IMR-90 (cell line): ENCODE results near the gene TCHH. TPM values are rescaled to one million over a fixed set of nuclear protein-coding genes. Genes with fewer than 3 reads are reported as not detected.

ENCODE experiments used
- ATAC-seq: fragments of 200-7000 bp; cut with Tn5 transposase; 2 replicates; pipeline ENCODE4 v1.9.1; 2020; ENCODE audit warnings: low read depth, mild to moderate bottlenecking, moderate library complexity
- BruUV-seq: library from RNA; stranded (reverse); fragments of 400-500 nt; replicated peaks from 2 replicates; lab custom pipeline; 2021; lab: Mats Ljungman, UMichigan
- CTCF ChIA-PET: fragments of 300-600 bp; formaldehyde crosslinking; extraction: SDS; loops from one replicate; lab custom pipeline; 2021; ENCODE audit warnings: antibody characterized with exemption; lab: Yijun Ruan, JAX
- POLR2A ChIA-PET: fragments of 300-600 bp; sonication (Branson Sonifier 250); formaldehyde crosslinking; loops from one replicate; lab custom pipeline; 2022; ENCODE audit warnings: antibody characterized with exemption; ENCODE audit not compliant: unreplicated experiment; lab: Charles Lee
- DNase-seq: peaks from one replicate; pipeline ENCODE4 v3.0.0; 2013
- H2AFZ ChIP-seq: replicated peaks from 2 replicates; pipeline ENCODE3; 2013; ENCODE audit warnings: low read length, mild to moderate bottlenecking; ENCODE audit not compliant: poor library complexity
- H2AK5ac ChIP-seq: 2 replicates; pipeline ENCODE4 v1.6.1; 2013; ENCODE audit warnings: low read depth, low read length, inconsistent platforms
- H2AK9ac ChIP-seq: replicated peaks from 2 replicates; pipeline ENCODE3; 2013; ENCODE audit warnings: mild to moderate bottlenecking, low read depth, low read length, moderate library complexity; ENCODE audit not compliant: poor library complexity
- H2BK120ac ChIP-seq: 2 replicates; pipeline ENCODE4 v1.6.1; 2013; ENCODE audit warnings: low read depth, low read length, inconsistent platforms
- H2BK15ac ChIP-seq: 3 replicates; pipeline ENCODE4 v1.6.1; 2013; ENCODE audit warnings: low read depth, low read length, inconsistent platforms
- H2BK20ac ChIP-seq: 2 replicates; pipeline ENCODE4 v1.6.1; 2013; ENCODE audit warnings: low read depth, mild to moderate bottlenecking, inconsistent platforms, low read length, moderate library complexity
- H2BK5ac ChIP-seq: 2 replicates; pipeline ENCODE4 v1.6.1; 2013; ENCODE audit warnings: mild to moderate bottlenecking, low read depth, low read length, inconsistent platforms; ENCODE audit not compliant: poor library complexity, severe bottlenecking
- H3K14ac ChIP-seq: replicated peaks from 2 replicates; pipeline ENCODE4 v1.6.1; 2013; ENCODE audit warnings: low read depth, low read length, inconsistent platforms
- H3K18ac ChIP-seq: 2 replicates; pipeline ENCODE4 v1.6.1; 2013; ENCODE audit warnings: low read depth, low read length, control low read depth
- H3K23ac ChIP-seq: 2 replicates; pipeline ENCODE4 v1.6.1; 2013; ENCODE audit warnings: low read depth, low read length, inconsistent platforms
- H3K27ac ChIP-seq: 2 replicates; pipeline ENCODE4 v1.5.1; 2013; ENCODE audit warnings: mild to moderate bottlenecking, control low read depth, low read length; ENCODE audit not compliant: insufficient read depth
- H3K27me3 ChIP-seq: 2 replicates; pipeline ENCODE4 v1.6.1; 2013; ENCODE audit warnings: low read length; ENCODE audit not compliant: control insufficient read depth, insufficient read depth
- H3K36me3 ChIP-seq: 2 replicates; pipeline ENCODE4 v1.6.1; 2013; ENCODE audit warnings: low read length, mixed read lengths; ENCODE audit not compliant: control insufficient read depth, insufficient read depth
- H3K4ac ChIP-seq: 2 replicates; pipeline ENCODE4 v1.6.1; 2013; ENCODE audit warnings: low read depth, low read length, inconsistent platforms
- H3K4me1 ChIP-seq: 2 replicates; pipeline ENCODE4 v1.6.1; 2013; ENCODE audit warnings: low read length, mixed read lengths; ENCODE audit not compliant: control insufficient read depth, insufficient read depth
- H3K4me2 ChIP-seq: 2 replicates; pipeline ENCODE4 v1.6.1; 2013; ENCODE audit warnings: low read depth, mild to moderate bottlenecking, control low read depth, low read length, moderate library complexity
- H3K4me3 ChIP-seq: 2 replicates; pipeline ENCODE4 v1.5.1; 2013; ENCODE audit warnings: low read depth, mild to moderate bottlenecking, control low read depth, low read length, moderate library complexity; ENCODE audit not compliant: insufficient read depth
- H3K56ac ChIP-seq: 2 replicates; pipeline ENCODE4 v1.6.1; 2013; ENCODE audit warnings: low read length, inconsistent platforms; ENCODE audit not compliant: insufficient read depth; ENCODE audit errors: extremely low read depth
- H3K79me1 ChIP-seq, 2 experiments: 2 replicates each; pipeline ENCODE4 v1.6.1; 2013; ENCODE audit warnings: low read length in 2 of 2, inconsistent platforms in 1 of 2, low read depth in 1 of 2
- H3K9ac ChIP-seq: 2 replicates; pipeline ENCODE4 v1.6.1; 2013; ENCODE audit warnings: low read depth, low read length, control low read depth
- H3K9me1 ChIP-seq: 2 replicates; pipeline ENCODE4 v1.6.1; 2013; ENCODE audit warnings: low read length, inconsistent platforms; ENCODE audit not compliant: insufficient read depth
- H3K9me3 ChIP-seq: 2 replicates; pipeline ENCODE4 v1.6.1; 2013; ENCODE audit warnings: low read length; ENCODE audit not compliant: control insufficient read depth, insufficient read depth
- H4K20me1 ChIP-seq: 2 replicates; pipeline ENCODE4 v1.6.1; 2013; ENCODE audit warnings: low read length, inconsistent platforms; ENCODE audit not compliant: insufficient read depth
- H4K5ac ChIP-seq: 2 replicates; pipeline ENCODE4 v1.6.1; 2013; ENCODE audit warnings: mild to moderate bottlenecking, low read depth, low read length, control low read depth
- H4K8ac ChIP-seq, 2 experiments: 2 replicates each; pipeline ENCODE4 v1.6.1; 2013; ENCODE audit warnings: low read depth in 2 of 2, low read length in 2 of 2, control low read depth in 1 of 2, inconsistent platforms in 1 of 2
- H4K91ac ChIP-seq: 2 replicates; pipeline ENCODE4 v1.6.1; 2013; ENCODE audit warnings: low read depth, low read length, inconsistent platforms; ENCODE audit not compliant: insufficient read depth
- CEBPB ChIP-seq: IDR thresholded peaks from 2 replicates; pipeline ENCODE4 v1.6.1; 2012; ENCODE audit warnings: low read depth, low read length, improper control_type of control experiment
- CHD1 ChIP-seq: IDR thresholded peaks from 2 replicates; pipeline ENCODE4 v1.6.1; 2012; ENCODE audit warnings: low read depth, low read length, improper control_type of control experiment
- WGBS, 2 experiments: methylation state at CpG; one replicate each; pipeline versions ENCODE4 v1.1.5 to v1.1.7; 2013; ENCODE audit warnings: missing lambda C conversion rate in 2 of 2; ENCODE audit not compliant: insufficient read length in 1 of 2; ENCODE audit errors: extremely low coverage in 2 of 2; 5-methylcytosine and 5-hydroxymethylcytosine counted together
- dilution Hi-C: fragments of 300-500 bp; cut with HindIII; formaldehyde crosslinking; loops from one replicate; pipeline ENCODE4 v1.14.3; 2018; ENCODE audit warnings: low sequenced_read_pairs; ENCODE audit not compliant: unreplicated experiment
- in situ Hi-C: fragments of 300-500 bp; cut with MboI; formaldehyde crosslinking; loops from 3 replicates; pipeline ENCODE4 v1.14.3; 2019; ENCODE audit warnings: low sequenced_read_pairs, inconsistent platforms, mixed read lengths
- intact Hi-C: fragments of 100-400 bp; cut with micrococcal nuclease; formaldehyde crosslinking; loops from 2 replicates; pipeline ENCODE4 v1.10.0; 2022
- polyA plus RNA-seq, 3 experiments: library from polyadenylated mRNA; depleted of rRNA; stranded (reverse); fragments of >200 nt; gene quantifications; 2 replicates each; pipeline ENCODE4 v1.2.3, GENCODE V29; 2012; ENCODE audit warnings: low replicate concordance in 1 of 3
- total RNA-seq: library from RNA; depleted of rRNA; stranded (reverse); fragments of >200 nt; gene quantifications from 2 replicates; pipeline ENCODE4 v1.2.3, GENCODE V29; 2012

The TCHH gene
- total and polyA plus RNA-seq, 2 of the 4 experiments (the other 2 are of a cell fraction) = not detected

- no peak overlapping the region for H3K4ac ChIP-seq
- H3K4me2 ChIP-seq = no peak overlapping the region
- no peak overlapping the region for H2AK5ac ChIP-seq
- H3K9me3 ChIP-seq = no peaks in the 10 kb centered on the region
- H2AFZ ChIP-seq = no peak overlapping the region
- H3K18ac ChIP-seq = no peak overlapping the region
- CTCF ChIA-PET = no interaction called here
- DNase-seq (peak; percentile 62), ATAC-seq (peak; percentile 83)
- H3K14ac ChIP-seq = no peak overlapping the region
- no peaks in the 10 kb centered on the region for H3K9me1 ChIP-seq
- H3K56ac ChIP-seq = no peak overlapping the region
- TF ChIP-seq CEBPB = peak; percentile 29; the same call in 1 of the 2 replicates
- TF ChIP-seq CHD1 = no peak
- intact Hi-C loops (no loop called here), in situ Hi-C loops (no loop called here), dilution Hi-C loops (no loop called here)
- no peak overlapping the region for H2BK20ac ChIP-seq
- no peak overlapping the region for H3K23ac ChIP-seq
- no peak overlapping the region for H2BK15ac ChIP-seq
- H3K79me1 ChIP-seq = no peaks in the 10 kb centered on the region
- no peak overlapping the region for H2BK120ac ChIP-seq
- H3K4me3 ChIP-seq = no peak overlapping the region
- H4K20me1 ChIP-seq = no peaks in the 10 kb centered on the region
- no TSS peak for BruUV-seq
- no peak overlapping the region for H2BK5ac ChIP-seq
- H3K27me3 ChIP-seq = peaks cover 8% of the 10 kb centered on the region; the same call in 1 of the 2 replicates
- H4K5ac ChIP-seq = no peak overlapping the region
- H3K9ac ChIP-seq = no peak overlapping the region
- H4K91ac ChIP-seq = no peak overlapping the region
- no peak overlapping the region for H2AK9ac ChIP-seq
- POLR2A ChIA-PET = no interaction called here
- no peaks in the 10 kb centered on the region for H3K36me3 ChIP-seq
- no CpG with 5 or more reads among the region's 1 CpG for WGBS, 2 experiments
- H3K4me1 ChIP-seq = no peaks in the 10 kb centered on the region; the same call in 1 of the 2 replicates
- no peak overlapping the region for H3K27ac ChIP-seq
- H4K8ac ChIP-seq = no peak overlapping the region
Measured at GRCh38 chr1:152162792-152163463, 47.7 kb upstream of the TCHH start.
